Astrocyte of the hippocampus (primary cell): Measurements from ENCODE around the gene RPS17.
"Not testable (repeated sequence)": the region's sequence is repeated elsewhere in the genome, so short reads cannot be mapped to it uniquely, and the experiment has no call there.

Experiments used
- DNase-seq: peaks from one replicate; pipeline ENCODE4 v3.0.0; 2011; ENCODE audit warnings: low read depth, low spot score

Gene RPS17

DNA sequence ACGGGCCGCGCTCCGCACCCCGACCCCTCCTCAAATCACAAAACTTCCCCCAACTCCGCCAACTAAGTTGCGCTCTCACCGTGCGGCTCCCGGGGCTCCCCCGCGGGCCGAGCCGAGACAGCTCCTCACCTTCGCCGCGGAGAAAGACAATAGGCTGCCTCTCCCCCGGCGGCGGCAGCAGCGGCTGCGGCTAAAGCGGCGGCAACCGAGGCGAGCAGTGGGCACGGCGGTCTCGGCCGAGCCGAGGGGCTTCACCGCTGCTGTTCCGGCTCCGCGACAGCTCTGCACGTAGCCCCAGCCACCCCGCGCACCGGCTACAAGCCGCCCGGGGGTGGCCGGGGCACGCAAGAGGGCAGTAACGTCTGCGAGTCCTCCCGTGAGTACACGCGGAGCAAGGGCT lies 26.7 kb downstream of the RPS17 start:
- DNase-seq = not testable (repeated sequence)

DNA sequence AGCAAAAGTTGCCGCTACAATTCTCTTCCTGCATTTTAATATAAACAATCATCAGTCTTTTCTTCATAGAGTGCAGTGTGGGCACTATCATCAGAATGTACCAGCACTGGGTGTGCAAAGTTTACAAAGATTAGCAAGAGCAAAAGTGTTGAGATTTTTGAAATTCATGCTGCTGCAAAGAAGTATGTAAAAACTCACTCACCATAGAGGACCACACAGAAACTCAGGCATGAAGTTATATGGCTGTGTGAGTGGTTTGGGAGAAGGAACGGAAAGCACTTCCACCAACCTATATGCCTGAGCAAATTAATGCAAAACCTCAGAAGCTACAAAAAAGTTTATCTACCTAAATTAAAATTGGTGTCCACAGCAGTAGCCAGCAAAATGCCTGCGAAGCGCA lies 32.6 kb downstream of the RPS17 start:
- not testable (repeated sequence) for DNase-seq

GRCh38 chr15:82507087-82507486 lies 33.2 kb downstream of the RPS17 start:
- DNase-seq = not testable (repeated sequence)

GRCh38 chr15:82505842-82506241 lies 34.4 kb downstream of the RPS17 start:
- not testable (repeated sequence) for DNase-seq

DNA sequence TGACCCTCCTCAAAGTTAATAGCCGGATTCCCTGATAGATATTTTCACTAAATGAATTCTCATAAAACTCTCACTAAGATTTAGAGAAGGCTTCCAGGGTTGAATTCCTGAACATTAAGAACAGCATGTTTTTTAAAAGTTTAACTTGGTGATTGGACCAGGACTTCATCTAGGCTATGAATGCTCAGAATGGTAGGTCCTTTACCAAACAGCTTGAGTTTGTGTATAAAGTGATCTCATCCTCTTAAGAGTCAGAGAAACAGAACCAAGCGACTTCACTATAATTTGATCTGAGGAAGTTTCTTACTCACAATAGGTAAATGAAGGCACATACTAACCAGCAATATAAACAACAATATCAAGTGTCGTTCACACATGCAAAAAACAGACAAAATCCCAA lies 36.2 kb downstream of the RPS17 start:
- DNase-seq = not testable (repeated sequence)

DNA sequence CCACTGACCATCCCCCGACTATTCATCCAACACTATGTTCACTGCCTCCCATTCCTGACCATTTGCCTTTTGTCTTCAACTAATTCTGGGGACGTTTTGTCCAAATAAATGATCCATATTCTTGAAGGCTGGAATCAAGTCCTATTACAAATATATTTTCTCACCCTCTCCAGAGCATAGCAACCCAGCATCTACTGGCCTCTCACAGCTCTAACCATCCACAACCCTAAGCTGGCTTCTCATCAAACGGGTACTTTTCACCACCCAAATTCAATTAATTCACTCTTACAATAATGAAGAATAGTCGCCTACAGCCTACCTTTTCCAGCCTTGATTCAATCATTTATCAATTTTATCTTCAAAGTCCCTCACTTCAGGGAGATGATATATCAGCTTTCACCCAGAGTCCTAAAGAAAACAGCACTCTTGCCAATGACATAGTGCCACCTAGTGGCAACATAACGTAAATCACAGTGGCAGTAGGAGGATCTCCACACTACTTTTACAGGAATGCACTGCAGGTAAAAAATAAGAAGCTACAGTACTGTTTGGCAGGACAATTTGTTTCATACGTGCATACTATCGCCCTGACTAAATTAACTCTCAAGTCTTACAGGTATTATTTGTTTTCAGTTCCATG lies 37.4 kb downstream of the RPS17 start:
- DNase-seq = not testable (repeated sequence)

DNA sequence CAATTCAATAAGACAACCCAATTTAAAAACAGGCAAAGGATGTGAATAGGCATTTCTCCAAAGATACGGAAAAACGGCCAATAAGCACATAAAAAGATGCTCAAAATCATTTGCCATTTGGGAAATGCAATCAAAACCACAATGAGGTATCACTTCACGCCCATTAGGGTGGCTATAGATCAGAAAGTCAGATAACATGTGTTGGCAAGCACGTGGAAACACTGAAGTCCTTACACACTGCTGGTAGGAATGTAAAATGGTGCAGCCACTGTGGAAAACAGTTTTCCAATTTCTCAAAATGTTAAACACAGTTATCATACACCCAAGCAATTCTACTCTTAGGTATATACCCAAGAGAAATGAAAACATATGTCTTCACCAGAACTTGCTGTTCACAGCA lies 39.5 kb downstream of the RPS17 start:
- not testable (repeated sequence) for DNase-seq

DNA sequence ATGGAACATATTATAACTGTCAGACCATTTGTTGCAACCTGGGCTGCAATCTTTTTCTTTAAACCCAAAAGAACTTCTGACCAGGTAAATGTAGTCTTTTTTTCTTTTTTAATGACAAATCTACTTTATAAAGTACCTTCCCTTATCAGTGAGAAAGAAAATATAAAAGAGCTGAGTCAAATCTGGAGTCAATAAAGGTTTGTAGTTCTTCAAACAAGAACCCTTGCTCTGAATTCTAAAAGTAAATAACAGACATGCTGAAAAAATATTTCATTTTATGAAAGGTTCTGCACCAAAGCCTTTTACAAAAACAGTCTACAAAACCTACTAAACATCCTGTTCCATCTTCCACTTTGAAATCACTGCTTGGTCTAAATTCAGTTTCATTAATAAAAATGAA lies 42.3 kb downstream of the RPS17 start:
- DNase-seq = not testable (repeated sequence)

DNA sequence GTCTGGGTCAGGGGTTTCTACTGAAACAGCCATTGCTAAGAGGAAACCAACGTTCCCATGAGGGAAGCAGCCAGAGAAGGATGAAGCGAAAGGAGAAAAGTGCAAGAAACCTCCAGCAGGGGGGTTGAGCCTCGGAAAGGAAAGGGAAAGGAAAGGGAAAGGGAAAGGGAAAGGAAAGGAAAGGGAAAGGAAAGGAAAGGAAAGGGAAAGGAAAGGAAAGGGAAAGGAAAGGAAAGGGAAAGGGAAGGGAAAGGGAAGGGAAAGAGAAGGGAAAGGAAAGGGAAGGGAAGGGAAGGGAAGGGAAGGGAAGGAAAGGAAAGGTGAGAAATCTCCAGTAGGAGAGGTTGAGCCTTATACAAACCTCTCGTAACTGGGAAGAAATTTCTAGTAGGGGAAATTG lies 52.0 kb downstream of the RPS17 start:
- DNase-seq = not testable (repeated sequence)

DNA sequence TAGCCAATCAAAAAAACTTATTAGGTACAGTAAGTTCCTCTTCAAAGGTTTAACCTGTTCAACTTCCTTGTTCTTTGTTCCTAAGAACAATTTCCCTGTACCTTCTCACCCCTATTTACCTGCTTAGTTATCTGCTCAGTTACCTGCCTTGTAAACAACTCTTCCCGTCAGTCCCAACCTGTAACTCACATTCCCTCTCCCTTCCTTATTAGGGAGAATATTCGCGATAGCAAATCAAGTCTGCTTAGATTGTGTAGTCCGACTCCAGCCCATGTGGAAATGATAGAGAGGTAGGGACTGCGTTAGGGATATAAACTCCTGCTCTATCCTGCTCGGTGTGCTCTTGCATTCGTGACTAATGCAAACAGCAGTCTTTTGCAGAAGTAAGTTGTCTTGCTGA lies 53.2 kb downstream of the RPS17 start:
- not testable (repeated sequence) for DNase-seq
